Loucy (cell line): Measurements from ENCODE around the gene MYADML2.

ENCODE experiments used
- H2AFZ ChIP-seq: fragments of 200-600 bp; sonication (generic); 2 replicates; pipeline ENCODE4 v1.6.0; 2016; ENCODE audit warnings: antibody characterized with exemption, mild to moderate bottlenecking, low read length, moderate library complexity
- H3F3A ChIP-seq: fragments of 200-600 bp; 2 replicates; pipeline ENCODE4 v1.6.0; 2016; ENCODE audit warnings: antibody characterized with exemption, low read depth, mild to moderate bottlenecking
- H3K27me3 ChIP-seq: fragments of 200-600 bp; sonication (generic); 2 replicates; pipeline ENCODE4 v1.6.1; 2014; ENCODE audit warnings: low read length, mild to moderate bottlenecking; ENCODE audit not compliant: insufficient read depth, poor library complexity, severe bottlenecking
- H3K36me3 ChIP-seq: fragments of 200-600 bp; sonication (generic); 2 replicates; pipeline ENCODE4 v1.6.1; 2016; ENCODE audit warnings: low read length; ENCODE audit not compliant: insufficient read depth
- H3K4me1 ChIP-seq: fragments of 200-600 bp; sonication (generic); 2 replicates; pipeline ENCODE4 v1.5.1; 2014; ENCODE audit warnings: low read length, mild to moderate bottlenecking; ENCODE audit not compliant: insufficient read depth, poor library complexity, severe bottlenecking
- H3K4me2 ChIP-seq: fragments of 200-600 bp; sonication (generic); 2 replicates; pipeline ENCODE4 v1.6.0; 2014; ENCODE audit warnings: antibody characterized with exemption, low read length, low read depth, mild to moderate bottlenecking; ENCODE audit not compliant: poor library complexity, severe bottlenecking
- H3K4me3 ChIP-seq: fragments of 200-600 bp; sonication (generic); 2 replicates; pipeline ENCODE4 v1.5.1; 2014; ENCODE audit warnings: low read length, mild to moderate bottlenecking, mixed read lengths; ENCODE audit not compliant: poor library complexity, severe bottlenecking
- H3K79me2 ChIP-seq: fragments of 200-600 bp; sonication (generic); 2 replicates; pipeline ENCODE4 v1.6.1; 2014; ENCODE audit warnings: low read length; ENCODE audit not compliant: insufficient read depth
- H3K9ac ChIP-seq: fragments of 200-600 bp; sonication (generic); 2 replicates; pipeline ENCODE4 v1.6.0; 2014; ENCODE audit warnings: mild to moderate bottlenecking, low read depth, low read length, moderate library complexity; ENCODE audit not compliant: poor library complexity, severe bottlenecking
- H3K9me2 ChIP-seq: fragments of 200-600 bp; sonication (generic); replicated peaks from 2 replicates; pipeline ENCODE4 v1.6.1; 2016; ENCODE audit warnings: low read depth, low read length, mixed read lengths
- H3K9me3 ChIP-seq: fragments of 200-600 bp; sonication (generic); 2 replicates; pipeline ENCODE4 v1.6.1; 2014; ENCODE audit warnings: mild to moderate bottlenecking, antibody characterized with exemption, low read length, low read depth; ENCODE audit not compliant: insufficient read depth
- H4K20me1 ChIP-seq: fragments of 200-600 bp; sonication (generic); 2 replicates; pipeline ENCODE4 v1.6.0; 2014; ENCODE audit warnings: antibody characterized with exemption, low read length, mild to moderate bottlenecking; ENCODE audit not compliant: insufficient read depth, poor library complexity, severe bottlenecking
- CTCF ChIP-seq: fragments of 200-600 bp; sonication (generic); conservative IDR thresholded peaks from 2 replicates; pipeline ENCODE4 v1.5.1; 2014; ENCODE audit warnings: mild to moderate bottlenecking, antibody characterized with exemption, low read length
- EZH2phosphoT487 ChIP-seq: fragments of 200-600 bp; IDR thresholded peaks from 2 replicates; pipeline ENCODE4 v1.6.1; 2018; ENCODE audit warnings: antibody characterized with exemption, mild to moderate bottlenecking, moderate library complexity, borderline replicate concordance

Gene MYADML2

GRCh38 chr17:81980122-81980521 lies 33.1 kb upstream of the MYADML2 start:
- no peak overlapping the region for H2AFZ ChIP-seq
- H3K4me3 ChIP-seq, result peak overlapping the region; percentile 2
- peaks cover 10% of the 10 kb centered on the region for H4K20me1 ChIP-seq
- H3K4me2 ChIP-seq, result peak overlapping the region; percentile 23
- H3K79me2 ChIP-seq, result peaks cover 8% of the 10 kb centered on the region; the same call in 1 of the 2 replicates
- TF ChIP-seq CTCF (no peak), EZH2phosphoT487 (no peak)
- peaks cover 3% of the 10 kb centered on the region; the same call in 1 of the 2 replicates for H3K36me3 ChIP-seq
- no peak overlapping the region for H3K9ac ChIP-seq
- no peaks in the 10 kb centered on the region for H3K27me3 ChIP-seq
- H3K9me2 ChIP-seq, result no peaks in the 10 kb centered on the region
- H3K4me1 ChIP-seq, result peaks cover 45% of the 10 kb centered on the region
- H3F3A ChIP-seq, result no peaks in the 10 kb centered on the region
- H3K9me3 ChIP-seq, result no peaks in the 10 kb centered on the region

GRCh38 chr17:81978524-81979298 lies 31.7 kb upstream of the MYADML2 start:
- H3K4me2 ChIP-seq, result peak overlapping the region; percentile 78
- H3K9me3 ChIP-seq, result no peaks in the 10 kb centered on the region
- H3F3A ChIP-seq, result no peaks in the 10 kb centered on the region
- peaks cover 10% of the 10 kb centered on the region for H4K20me1 ChIP-seq
- no peaks in the 10 kb centered on the region for H3K9me2 ChIP-seq
- no peak for TF ChIP-seq CTCF
- peaks cover 45% of the 10 kb centered on the region for H3K4me1 ChIP-seq
- no peak overlapping the region for H2AFZ ChIP-seq
- H3K79me2 ChIP-seq, result peaks cover 8% of the 10 kb centered on the region; the same call in 1 of the 2 replicates
- peak overlapping the region; percentile 81 for H3K4me3 ChIP-seq
- no peaks in the 10 kb centered on the region for H3K27me3 ChIP-seq
- peak overlapping the region; percentile 84 for H3K9ac ChIP-seq
- H3K36me3 ChIP-seq, result no peaks in the 10 kb centered on the region

- Histone ChIP-seq H3K36me3 (no peaks in the 10 kb centered on the region), H3K4me1 (peaks cover 45% of the 10 kb centered on the region), H4K20me1 (peaks cover 10% of the 10 kb centered on the region), H3F3A (no peaks in the 10 kb centered on the region), H2AFZ (peak within 1 kb of the TSS; percentile 95), H3K9ac (peak within 1 kb of the TSS; percentile 84), H3K79me2 (peaks cover 8% of the 10 kb centered on the region; the same call in 1 of the 2 replicates), H3K9me2 (no peaks in the 10 kb centered on the region), H3K4me2 (peak within 1 kb of the TSS; percentile 95), H3K9me3 (no peaks in the 10 kb centered on the region), H3K4me3 (peak within 1 kb of the TSS; percentile 81), H3K27me3 (no peaks in the 10 kb centered on the region)
- TF ChIP-seq EZH2phosphoT487 (no peak), CTCF (no peak)
Measured at GRCh38 chr17:81977211-81977808, 30.3 kb upstream of the MYADML2 start, which contains the start of gene ASPSCR1. Gene ASPSCR1 (plus strand): TSS chr17:81977629. CDS start chr17:81977647, 18 bp downstream.
